Stimulated activated naive B cell treated with anti-CD40 and anti-IgM and Interleukin-4, amounts not matched to agents 10 μg/mL and 1 μg/mL and 100 μg/mL, for 72 hours (primary cell): ENCODE measurements around the gene FREM3.
"Not testable (repeated sequence)": the region's sequence is repeated elsewhere in the genome, so short reads cannot be mapped to it uniquely, and the experiment has no call there.

Experiments used
- ATAC-seq, 2 donors: fragments of 150-1000 bp; cut with Tn5 transposase; replicated peaks; 2 replicates each; pipeline ENCODE4 v1.10.0; 2021; ENCODE audit warnings: moderate library complexity in 1 of 2
- DNase-seq: peaks from one replicate; pipeline ENCODE4 v3.0.0; 2021
- H3K27ac Mint-ChIP-seq: one replicate; pipeline ENCODE4 v1.8.0; 2022; ENCODE audit warnings: mild to moderate bottlenecking, mixed read lengths
- H3K27me3 Mint-ChIP-seq, 2 donors: one replicate each; pipeline ENCODE4 v1.8.0; 2022; ENCODE audit warnings: mixed read lengths in 2 of 2
- H3K36me3 Mint-ChIP-seq, 2 donors: one replicate each; pipeline ENCODE4 v1.8.0; 2022; ENCODE audit warnings: mixed read lengths in 2 of 2, mild to moderate bottlenecking in 1 of 2
- H3K4me1 Mint-ChIP-seq, 2 donors: one replicate each; pipeline ENCODE4 v1.8.0; 2022; ENCODE audit warnings: mixed read lengths in 2 of 2, mild to moderate bottlenecking in 1 of 2
- H3K4me3 Mint-ChIP-seq, 2 donors: one replicate each; pipeline ENCODE4 v1.8.0; 2022; ENCODE audit warnings: mild to moderate bottlenecking in 2 of 2, mixed read lengths in 2 of 2, moderate library complexity in 1 of 2
- H3K9me3 Mint-ChIP-seq, 2 donors: one replicate each; pipeline ENCODE4 v1.8.0; 2022; ENCODE audit warnings: mixed read lengths in 2 of 2, mild to moderate bottlenecking in 1 of 2

FREM3 gene

GRCh38 chr4:143700416-143701352 is at the start of gene FREM3:
TSS of gene FREM3 (minus strand) at chr4:143700675. CDS start at chr4:143700675, 0 bp downstream.
- H3K9me3 Mint-ChIP-seq = no peaks in the 10 kb centered on the region
- H3K4me3 Mint-ChIP-seq = peak within 1 kb of the TSS; percentile 73 to 77
- no peak for DNase-seq
- peaks cover 43 to 72% of the 10 kb centered on the region in 2 donors for H3K27me3 Mint-ChIP-seq
- peaks cover 0 to 4% of the 10 kb centered on the region in 2 donors for H3K36me3 Mint-ChIP-seq
- H3K4me1 Mint-ChIP-seq = peaks cover 10 to 25% of the 10 kb centered on the region in 2 donors
- ATAC-seq = peak; percentile 40 to 64
- H3K27ac Mint-ChIP-seq = no peak within 1 kb of the TSS

- Mint-ChIP-seq H3K27ac (no peak overlapping the region), H3K27me3 (no peaks in the 10 kb centered on the region)
- no peak for ATAC-seq
These were observed 45.4 kb upstream of the FREM3 start for GRCh38 chr4:143745874-143746273.

GRCh38 chr4:143743591-143743990 is 43.1 kb upstream of the FREM3 start:
- ATAC-seq (no peak), DNase-seq (no peak)
- H3K4me1 Mint-ChIP-seq = no peaks in the 10 kb centered on the region
- H3K9me3 Mint-ChIP-seq = no peaks in the 10 kb centered on the region
- H3K4me3 Mint-ChIP-seq = no peak overlapping the region
- H3K36me3 Mint-ChIP-seq = no peaks in the 10 kb centered on the region
- no peak overlapping the region for H3K27ac Mint-ChIP-seq
- no peaks in the 10 kb centered on the region for H3K27me3 Mint-ChIP-seq

More at GRCh38 chr4:143745874-143746273, 45.4 kb upstream of the FREM3 start:
- Mint-ChIP-seq H3K4me3 (no peak overlapping the region), H3K9me3 (no peaks in the 10 kb centered on the region), H3K36me3 (no peaks in the 10 kb centered on the region), H3K4me1 (no peaks in the 10 kb centered on the region)
- no peak for DNase-seq

- Mint-ChIP-seq H3K27me3 (no peaks in the 10 kb centered on the region), H3K9me3 (no peaks in the 10 kb centered on the region), H3K4me3 (no peak overlapping the region), H3K4me1 (no peaks in the 10 kb centered on the region), H3K36me3 (no peaks in the 10 kb centered on the region), H3K27ac (no peak overlapping the region)
- DNase-seq (no peak), ATAC-seq (no peak)
These were observed 42.4 kb upstream of the FREM3 start for GRCh38 chr4:143742834-143743233.

GRCh38 chr4:143736861-143737260 is 36.4 kb upstream of the FREM3 start:
- H3K4me3 Mint-ChIP-seq = no peak overlapping the region
- H3K4me1 Mint-ChIP-seq = peaks cover 2 to 5% of the 10 kb centered on the region in 2 donors
- DNase-seq (no peak), ATAC-seq (no peak)
- no peaks in the 10 kb centered on the region for H3K36me3 Mint-ChIP-seq
- H3K27me3 Mint-ChIP-seq = no peaks in the 10 kb centered on the region
- no peak overlapping the region for H3K27ac Mint-ChIP-seq
- peaks cover 3 to 8% of the 10 kb centered on the region in 2 donors for H3K9me3 Mint-ChIP-seq

GRCh38 chr4:143736061-143736460 is 35.6 kb upstream of the FREM3 start:
- H3K36me3 Mint-ChIP-seq, H3K4me3 Mint-ChIP-seq, H3K27me3 Mint-ChIP-seq, H3K9me3 Mint-ChIP-seq, ATAC-seq, H3K4me1 Mint-ChIP-seq, DNase-seq, H3K27ac Mint-ChIP-seq: not testable (repeated sequence)

GRCh38 chr4:143728166-143728565 is 27.7 kb upstream of the FREM3 start:
- Mint-ChIP-seq H3K36me3 (no peaks in the 10 kb centered on the region), H3K4me3 (no peak overlapping the region), H3K27me3 (peaks cover 0 to 7% of the 10 kb centered on the region in 2 donors), H3K9me3 (no peaks in the 10 kb centered on the region), H3K27ac (no peak overlapping the region), H3K4me1 (no peaks in the 10 kb centered on the region)
- no peak for DNase-seq
- ATAC-seq = no peak

GRCh38 chr4:143726714-143727113 is 26.2 kb upstream of the FREM3 start:
- H3K27ac Mint-ChIP-seq = no peak overlapping the region
- peaks cover 0 to 7% of the 10 kb centered on the region in 2 donors for H3K27me3 Mint-ChIP-seq
- ATAC-seq = no peak
- no peaks in the 10 kb centered on the region for H3K36me3 Mint-ChIP-seq
- H3K9me3 Mint-ChIP-seq = no peaks in the 10 kb centered on the region
- no peak overlapping the region for H3K4me3 Mint-ChIP-seq
- H3K4me1 Mint-ChIP-seq = no peaks in the 10 kb centered on the region
- no peak for DNase-seq

GRCh38 chr4:143721317-143721716 is 20.8 kb upstream of the FREM3 start:
- Mint-ChIP-seq H3K4me1 (no peaks in the 10 kb centered on the region), H3K9me3 (peaks cover 0 to 4% of the 10 kb centered on the region in 2 donors), H3K27ac (no peak overlapping the region), H3K4me3 (no peak overlapping the region), H3K27me3 (peaks cover 0 to 7% of the 10 kb centered on the region in 2 donors), H3K36me3 (no peaks in the 10 kb centered on the region)
- ATAC-seq = no peak
- no peak for DNase-seq

GRCh38 chr4:143718748-143719147 is 18.3 kb upstream of the FREM3 start:
- ATAC-seq, H3K36me3 Mint-ChIP-seq, H3K27ac Mint-ChIP-seq, H3K9me3 Mint-ChIP-seq, H3K27me3 Mint-ChIP-seq, H3K4me3 Mint-ChIP-seq, DNase-seq, H3K4me1 Mint-ChIP-seq: not testable (repeated sequence)

GRCh38 chr4:143713955-143714625 is 13.6 kb upstream of the FREM3 start:
- Mint-ChIP-seq H3K4me3 (no peak overlapping the region), H3K27ac (no peak overlapping the region), H3K4me1 (no peaks in the 10 kb centered on the region), H3K27me3 (peaks cover 0 to under 1% of the 10 kb centered on the region in 2 donors), H3K9me3 (no peaks in the 10 kb centered on the region), H3K36me3 (no peaks in the 10 kb centered on the region)
- DNase-seq = no peak
- no peak for ATAC-seq

GRCh38 chr4:143713553-143713952 is 13.1 kb upstream of the FREM3 start:
- Mint-ChIP-seq H3K4me3 (no peak overlapping the region), H3K36me3 (no peaks in the 10 kb centered on the region), H3K9me3 (peaks cover 0 to 1% of the 10 kb centered on the region in 2 donors), H3K27ac (no peak overlapping the region), H3K4me1 (no peaks in the 10 kb centered on the region), H3K27me3 (peaks cover 0 to 6% of the 10 kb centered on the region in 2 donors)
- ATAC-seq (no peak), DNase-seq (no peak)

- no peak for DNase-seq
- no peaks in the 10 kb centered on the region for H3K36me3 Mint-ChIP-seq
- ATAC-seq = no peak
- no peak overlapping the region for H3K4me3 Mint-ChIP-seq
- no peak overlapping the region for H3K27ac Mint-ChIP-seq
- peaks cover 0 to 6% of the 10 kb centered on the region in 2 donors for H3K27me3 Mint-ChIP-seq
- no peaks in the 10 kb centered on the region for H3K4me1 Mint-ChIP-seq
- H3K9me3 Mint-ChIP-seq = peaks cover 0 to 3% of the 10 kb centered on the region in 2 donors
These were observed 11.7 kb upstream of the FREM3 start for GRCh38 chr4:143712155-143712550.

GRCh38 chr4:143711543-143712154 is 11.2 kb upstream of the FREM3 start:
- H3K36me3 Mint-ChIP-seq = peaks cover 0 to 2% of the 10 kb centered on the region in 2 donors
- peaks cover 3 to 5% of the 10 kb centered on the region in 2 donors for H3K9me3 Mint-ChIP-seq
- H3K4me3 Mint-ChIP-seq = no peak overlapping the region
- H3K27ac Mint-ChIP-seq = no peak overlapping the region
- ATAC-seq = no peak
- peaks cover 3 to 6% of the 10 kb centered on the region in 2 donors for H3K27me3 Mint-ChIP-seq
- no peak for DNase-seq
- H3K4me1 Mint-ChIP-seq = no peaks in the 10 kb centered on the region
